IMR-90 (cell line): ENCODE results near the gene PRSS1. TPM values are rescaled to one million over a fixed set of nuclear protein-coding genes. Genes with fewer than 3 reads are reported as not detected.

Source experiments
- ATAC-seq: fragments of 200-7000 bp; cut with Tn5 transposase; 2 replicates; pipeline ENCODE4 v1.9.1; 2020; ENCODE audit warnings: low read depth, mild to moderate bottlenecking, moderate library complexity
- BruUV-seq: library from RNA; stranded (reverse); fragments of 400-500 nt; replicated peaks from 2 replicates; lab custom pipeline; 2021; lab: Mats Ljungman, UMichigan
- CTCF ChIA-PET: fragments of 300-600 bp; formaldehyde crosslinking; extraction: SDS; loops from one replicate; lab custom pipeline; 2021; ENCODE audit warnings: antibody characterized with exemption; lab: Yijun Ruan, JAX
- POLR2A ChIA-PET: fragments of 300-600 bp; sonication (Branson Sonifier 250); formaldehyde crosslinking; loops from one replicate; lab custom pipeline; 2022; ENCODE audit warnings: antibody characterized with exemption; ENCODE audit not compliant: unreplicated experiment; lab: Charles Lee
- DNase-seq: peaks from one replicate; pipeline ENCODE4 v3.0.0; 2013
- H2AFZ ChIP-seq: replicated peaks from 2 replicates; pipeline ENCODE3; 2013; ENCODE audit warnings: low read length, mild to moderate bottlenecking; ENCODE audit not compliant: poor library complexity
- H2AK5ac ChIP-seq: 2 replicates; pipeline ENCODE4 v1.6.1; 2013; ENCODE audit warnings: low read depth, low read length, inconsistent platforms
- H2AK9ac ChIP-seq: replicated peaks from 2 replicates; pipeline ENCODE3; 2013; ENCODE audit warnings: mild to moderate bottlenecking, low read depth, low read length, moderate library complexity; ENCODE audit not compliant: poor library complexity
- H2BK120ac ChIP-seq: 2 replicates; pipeline ENCODE4 v1.6.1; 2013; ENCODE audit warnings: low read depth, low read length, inconsistent platforms
- H2BK15ac ChIP-seq: 3 replicates; pipeline ENCODE4 v1.6.1; 2013; ENCODE audit warnings: low read depth, low read length, inconsistent platforms
- H2BK20ac ChIP-seq: 2 replicates; pipeline ENCODE4 v1.6.1; 2013; ENCODE audit warnings: low read depth, mild to moderate bottlenecking, inconsistent platforms, low read length, moderate library complexity
- H2BK5ac ChIP-seq: 2 replicates; pipeline ENCODE4 v1.6.1; 2013; ENCODE audit warnings: mild to moderate bottlenecking, low read depth, low read length, inconsistent platforms; ENCODE audit not compliant: poor library complexity, severe bottlenecking
- H3K14ac ChIP-seq: replicated peaks from 2 replicates; pipeline ENCODE4 v1.6.1; 2013; ENCODE audit warnings: low read depth, low read length, inconsistent platforms
- H3K18ac ChIP-seq: 2 replicates; pipeline ENCODE4 v1.6.1; 2013; ENCODE audit warnings: low read depth, low read length, control low read depth
- H3K23ac ChIP-seq: 2 replicates; pipeline ENCODE4 v1.6.1; 2013; ENCODE audit warnings: low read depth, low read length, inconsistent platforms
- H3K27ac ChIP-seq: 2 replicates; pipeline ENCODE4 v1.5.1; 2013; ENCODE audit warnings: mild to moderate bottlenecking, control low read depth, low read length; ENCODE audit not compliant: insufficient read depth
- H3K27me3 ChIP-seq: 2 replicates; pipeline ENCODE4 v1.6.1; 2013; ENCODE audit warnings: low read length; ENCODE audit not compliant: control insufficient read depth, insufficient read depth
- H3K36me3 ChIP-seq: 2 replicates; pipeline ENCODE4 v1.6.1; 2013; ENCODE audit warnings: low read length, mixed read lengths; ENCODE audit not compliant: control insufficient read depth, insufficient read depth
- H3K4ac ChIP-seq: 2 replicates; pipeline ENCODE4 v1.6.1; 2013; ENCODE audit warnings: low read depth, low read length, inconsistent platforms
- H3K4me1 ChIP-seq: 2 replicates; pipeline ENCODE4 v1.6.1; 2013; ENCODE audit warnings: low read length, mixed read lengths; ENCODE audit not compliant: control insufficient read depth, insufficient read depth
- H3K4me2 ChIP-seq: 2 replicates; pipeline ENCODE4 v1.6.1; 2013; ENCODE audit warnings: low read depth, mild to moderate bottlenecking, control low read depth, low read length, moderate library complexity
- H3K4me3 ChIP-seq: 2 replicates; pipeline ENCODE4 v1.5.1; 2013; ENCODE audit warnings: low read depth, mild to moderate bottlenecking, control low read depth, low read length, moderate library complexity; ENCODE audit not compliant: insufficient read depth
- H3K56ac ChIP-seq: 2 replicates; pipeline ENCODE4 v1.6.1; 2013; ENCODE audit warnings: low read length, inconsistent platforms; ENCODE audit not compliant: insufficient read depth; ENCODE audit errors: extremely low read depth
- H3K79me1 ChIP-seq, 2 experiments: 2 replicates each; pipeline ENCODE4 v1.6.1; 2013; ENCODE audit warnings: low read length in 2 of 2, inconsistent platforms in 1 of 2, low read depth in 1 of 2
- H3K9ac ChIP-seq: 2 replicates; pipeline ENCODE4 v1.6.1; 2013; ENCODE audit warnings: low read depth, low read length, control low read depth
- H3K9me1 ChIP-seq: 2 replicates; pipeline ENCODE4 v1.6.1; 2013; ENCODE audit warnings: low read length, inconsistent platforms; ENCODE audit not compliant: insufficient read depth
- H3K9me3 ChIP-seq: 2 replicates; pipeline ENCODE4 v1.6.1; 2013; ENCODE audit warnings: low read length; ENCODE audit not compliant: control insufficient read depth, insufficient read depth
- H4K20me1 ChIP-seq: 2 replicates; pipeline ENCODE4 v1.6.1; 2013; ENCODE audit warnings: low read length, inconsistent platforms; ENCODE audit not compliant: insufficient read depth
- H4K5ac ChIP-seq: 2 replicates; pipeline ENCODE4 v1.6.1; 2013; ENCODE audit warnings: mild to moderate bottlenecking, low read depth, low read length, control low read depth
- H4K8ac ChIP-seq, 2 experiments: 2 replicates each; pipeline ENCODE4 v1.6.1; 2013; ENCODE audit warnings: low read depth in 2 of 2, low read length in 2 of 2, control low read depth in 1 of 2, inconsistent platforms in 1 of 2
- H4K91ac ChIP-seq: 2 replicates; pipeline ENCODE4 v1.6.1; 2013; ENCODE audit warnings: low read depth, low read length, inconsistent platforms; ENCODE audit not compliant: insufficient read depth
- BHLHE40 ChIP-seq: fragments of 150-350 bp; IDR thresholded peaks from 2 replicates; pipeline ENCODE4 v1.6.1; 2016; ENCODE audit warnings: mild to moderate bottlenecking, low read depth, low read length
- CEBPB ChIP-seq: IDR thresholded peaks from 2 replicates; pipeline ENCODE4 v1.6.1; 2012; ENCODE audit warnings: low read depth, low read length, improper control_type of control experiment
- FOS ChIP-seq: fragments of 150-350 bp; IDR thresholded peaks from 2 replicates; pipeline ENCODE4 v1.6.1; 2016; ENCODE audit warnings: low read depth, low read length
- MAZ ChIP-seq: IDR thresholded peaks from 2 replicates; pipeline ENCODE4 v1.6.1; 2012; ENCODE audit warnings: low read depth, mild to moderate bottlenecking, low read length, improper control_type of control experiment, moderate library complexity, borderline replicate concordance
- MXI1 ChIP-seq: IDR thresholded peaks from 2 replicates; pipeline ENCODE4 v1.6.1; 2012; ENCODE audit warnings: low read depth, mild to moderate bottlenecking, low read length, moderate library complexity, borderline replicate concordance
- NFE2L2 ChIP-seq: fragments of 150-350 bp; IDR thresholded peaks from 2 replicates; pipeline ENCODE4 v1.6.1; 2016; ENCODE audit warnings: low read depth, mild to moderate bottlenecking, low read length
- POLR2A ChIP-seq: IDR thresholded peaks from 2 replicates; pipeline ENCODE4 v1.6.1; 2012; ENCODE audit warnings: mild to moderate bottlenecking, low read depth, low read length
- RAD21 ChIP-seq: IDR thresholded peaks from 2 replicates; pipeline ENCODE4 v1.6.1; 2012; ENCODE audit warnings: low read length, improper control_type of control experiment
- SMC3 ChIP-seq: fragments of 150-350 bp; IDR thresholded peaks from 2 replicates; pipeline ENCODE4 v1.6.1; 2016; ENCODE audit warnings: low read depth, mild to moderate bottlenecking, antibody characterized with exemption, low read length, moderate library complexity
- WGBS, 2 experiments: methylation state at CpG; one replicate each; pipeline versions ENCODE4 v1.1.5 to v1.1.7; 2013; ENCODE audit warnings: missing lambda C conversion rate in 2 of 2; ENCODE audit not compliant: insufficient read length in 1 of 2; ENCODE audit errors: extremely low coverage in 2 of 2; 5-methylcytosine and 5-hydroxymethylcytosine counted together
- dilution Hi-C: fragments of 300-500 bp; cut with HindIII; formaldehyde crosslinking; loops from one replicate; pipeline ENCODE4 v1.14.3; 2018; ENCODE audit warnings: low sequenced_read_pairs; ENCODE audit not compliant: unreplicated experiment
- in situ Hi-C: fragments of 300-500 bp; cut with MboI; formaldehyde crosslinking; loops from 3 replicates; pipeline ENCODE4 v1.14.3; 2019; ENCODE audit warnings: low sequenced_read_pairs, inconsistent platforms, mixed read lengths
- intact Hi-C: fragments of 100-400 bp; cut with micrococcal nuclease; formaldehyde crosslinking; loops from 2 replicates; pipeline ENCODE4 v1.10.0; 2022
- polyA plus RNA-seq, 3 experiments: library from polyadenylated mRNA; depleted of rRNA; stranded (reverse); fragments of >200 nt; gene quantifications; 2 replicates each; pipeline ENCODE4 v1.2.3, GENCODE V29; 2012; ENCODE audit warnings: low replicate concordance in 1 of 3
- total RNA-seq: library from RNA; depleted of rRNA; stranded (reverse); fragments of >200 nt; gene quantifications from 2 replicates; pipeline ENCODE4 v1.2.3, GENCODE V29; 2012
- TF ChIP-seq, protein P1 (sequence below): fragments of 150-350 bp; IDR thresholded peaks from 2 replicates; pipeline ENCODE4 v1.6.1; 2016; ENCODE audit warnings: low read depth, mild to moderate bottlenecking, low read length, moderate library complexity, borderline replicate concordance
- TF ChIP-seq, protein P2 (sequence below): conservative IDR thresholded peaks from 2 replicates; pipeline ENCODE4 v1.5.1; 2012; ENCODE audit warnings: mild to moderate bottlenecking, low read depth, low read length, improper control_type of control experiment

Gene PRSS1
- total and polyA plus RNA-seq, 2 of the 4 experiments (the other 2 are of a cell fraction): not detected

DNA sequence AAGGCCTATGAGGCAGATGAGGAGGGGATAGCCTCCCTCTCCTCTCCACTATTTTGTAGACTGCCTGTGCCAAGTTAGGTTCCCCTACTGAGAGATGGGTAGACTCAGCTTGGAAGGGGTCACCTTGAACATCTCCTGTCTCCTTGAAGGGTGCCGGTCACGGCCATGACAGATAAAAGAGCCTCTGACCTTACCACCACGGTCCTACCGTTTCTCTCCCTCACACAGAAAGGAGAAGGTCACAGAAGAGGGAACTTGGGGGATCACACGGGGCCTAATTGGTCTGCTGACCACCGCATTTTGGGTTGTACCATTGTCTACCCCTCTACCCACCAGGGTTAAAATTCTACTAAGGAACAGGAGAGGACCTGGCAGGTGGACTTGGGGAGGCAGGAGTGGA is 38.5 kb downstream of the PRSS1 start (continued):
- TF ChIP-seq, protein P1, sequence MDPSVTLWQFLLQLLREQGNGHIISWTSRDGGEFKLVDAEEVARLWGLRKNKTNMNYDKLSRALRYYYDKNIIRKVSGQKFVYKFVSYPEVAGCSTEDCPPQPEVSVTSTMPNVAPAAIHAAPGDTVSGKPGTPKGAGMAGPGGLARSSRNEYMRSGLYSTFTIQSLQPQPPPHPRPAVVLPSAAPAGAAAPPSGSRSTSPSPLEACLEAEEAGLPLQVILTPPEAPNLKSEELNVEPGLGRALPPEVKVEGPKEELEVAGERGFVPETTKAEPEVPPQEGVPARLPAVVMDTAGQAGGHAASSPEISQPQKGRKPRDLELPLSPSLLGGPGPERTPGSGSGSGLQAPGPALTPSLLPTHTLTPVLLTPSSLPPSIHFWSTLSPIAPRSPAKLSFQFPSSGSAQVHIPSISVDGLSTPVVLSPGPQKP: no peak
- TF ChIP-seq POLR2A: no peak

DNA sequence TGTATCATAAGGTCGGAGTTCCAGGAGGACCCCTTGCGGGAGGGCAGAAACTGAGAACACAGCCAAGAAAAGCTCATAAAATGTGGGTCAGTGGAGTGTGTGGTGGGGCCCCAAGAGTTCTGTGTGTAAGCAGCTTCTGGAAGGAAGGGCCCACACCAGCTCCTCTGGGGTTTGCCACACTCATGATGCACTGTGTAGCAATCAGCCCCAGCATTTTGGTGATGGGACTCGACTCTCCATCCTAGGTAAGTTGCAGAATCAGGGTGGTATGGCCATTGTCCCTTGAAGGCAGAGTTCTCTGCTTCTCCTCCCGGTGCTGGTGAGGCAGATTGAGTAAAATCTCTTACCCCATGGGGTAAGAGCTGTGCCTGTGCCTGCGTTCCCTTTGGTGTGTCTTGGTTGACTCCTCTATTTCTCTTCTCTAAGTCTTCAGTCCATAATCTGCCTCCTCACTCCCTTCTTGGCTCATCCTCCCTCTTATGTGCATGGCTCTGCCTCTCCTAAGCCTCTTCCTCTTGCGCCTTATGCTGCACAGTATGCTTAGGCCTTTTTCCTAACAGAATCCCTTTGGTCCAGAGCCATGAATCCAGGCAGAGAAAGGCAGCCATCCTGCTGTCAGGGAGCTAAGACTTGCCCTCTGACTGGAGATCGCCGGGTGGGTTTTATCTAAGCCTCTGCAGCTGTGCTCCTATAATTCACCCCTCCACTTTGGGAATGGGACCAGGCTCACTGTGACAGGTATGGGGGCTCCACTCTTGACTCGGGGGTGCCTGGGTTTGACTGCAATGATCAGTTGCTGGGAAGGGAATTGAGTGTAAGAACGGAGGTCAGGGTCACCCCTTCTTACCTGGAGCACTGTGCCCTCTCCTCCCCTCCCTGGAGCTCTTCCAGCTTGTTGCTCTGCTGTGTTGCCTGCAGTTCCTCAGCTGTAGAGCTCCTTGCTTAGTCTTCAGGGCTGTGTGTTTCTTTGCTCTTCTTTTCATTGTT is 39.3 kb downstream of the PRSS1 start:
- ATAC-seq (no peak), DNase-seq (no peak)
- H3K14ac ChIP-seq: no peak overlapping the region
- H3K27ac ChIP-seq: no peak overlapping the region
- ChIA-PET CTCF (interaction anchor here (1.1 kb wide), 1 partner anchor 253 kb away, joined by 3 read pairs; no protein-coding TSS in a partner anchor), POLR2A (no interaction called here)
- H2BK20ac ChIP-seq: no peak overlapping the region
- H3K4me2 ChIP-seq: no peak overlapping the region
- no peak overlapping the region for H3K56ac ChIP-seq
- H2BK15ac ChIP-seq: no peak overlapping the region
- intact Hi-C loops: no loop called here
- H2AK9ac ChIP-seq: no peak overlapping the region
- H4K8ac ChIP-seq: no peak overlapping the region
- H4K91ac ChIP-seq: no peak overlapping the region
- no peak overlapping the region for H2BK120ac ChIP-seq
- H2AFZ ChIP-seq: no peak overlapping the region
- no peaks in the 10 kb centered on the region for H3K79me1 ChIP-seq
- BruUV-seq: no TSS peak
- H3K36me3 ChIP-seq: no peaks in the 10 kb centered on the region
- no peak overlapping the region for H3K4me3 ChIP-seq
- WGBS, 2 experiments: 63% methylated on average over 3 of the region's 10 CpGs; no CpG with 5 or more reads in 1 of the 2 experiments
- no peaks in the 10 kb centered on the region for H3K9me3 ChIP-seq
- H3K27me3 ChIP-seq: peaks cover 10% of the 10 kb centered on the region
- no peak overlapping the region for H3K23ac ChIP-seq
- H3K4ac ChIP-seq: no peak overlapping the region
- no peaks in the 10 kb centered on the region for H3K4me1 ChIP-seq
- in situ Hi-C loops: loop anchor here (10.0 kb wide), 1 partner anchor 184 kb away; no protein-coding TSS in a partner anchor
- no peak overlapping the region for H4K5ac ChIP-seq
- no peak overlapping the region for H2BK5ac ChIP-seq
- no peaks in the 10 kb centered on the region for H4K20me1 ChIP-seq
- no peak overlapping the region for H3K18ac ChIP-seq
- H3K9me1 ChIP-seq: no peaks in the 10 kb centered on the region
- dilution Hi-C loops: loop anchor here (25.0 kb wide), 1 partner anchor 276 kb away; no protein-coding TSS in a partner anchor
- H2AK5ac ChIP-seq: no peak overlapping the region
- H3K9ac ChIP-seq: no peak overlapping the region
- no peak for TF ChIP-seq MXI1
- TF ChIP-seq SMC3: no peak
- no peak for TF ChIP-seq MAZ
- TF ChIP-seq RAD21: no peak
- TF ChIP-seq, protein P1: no peak
- TF ChIP-seq, protein P2, sequence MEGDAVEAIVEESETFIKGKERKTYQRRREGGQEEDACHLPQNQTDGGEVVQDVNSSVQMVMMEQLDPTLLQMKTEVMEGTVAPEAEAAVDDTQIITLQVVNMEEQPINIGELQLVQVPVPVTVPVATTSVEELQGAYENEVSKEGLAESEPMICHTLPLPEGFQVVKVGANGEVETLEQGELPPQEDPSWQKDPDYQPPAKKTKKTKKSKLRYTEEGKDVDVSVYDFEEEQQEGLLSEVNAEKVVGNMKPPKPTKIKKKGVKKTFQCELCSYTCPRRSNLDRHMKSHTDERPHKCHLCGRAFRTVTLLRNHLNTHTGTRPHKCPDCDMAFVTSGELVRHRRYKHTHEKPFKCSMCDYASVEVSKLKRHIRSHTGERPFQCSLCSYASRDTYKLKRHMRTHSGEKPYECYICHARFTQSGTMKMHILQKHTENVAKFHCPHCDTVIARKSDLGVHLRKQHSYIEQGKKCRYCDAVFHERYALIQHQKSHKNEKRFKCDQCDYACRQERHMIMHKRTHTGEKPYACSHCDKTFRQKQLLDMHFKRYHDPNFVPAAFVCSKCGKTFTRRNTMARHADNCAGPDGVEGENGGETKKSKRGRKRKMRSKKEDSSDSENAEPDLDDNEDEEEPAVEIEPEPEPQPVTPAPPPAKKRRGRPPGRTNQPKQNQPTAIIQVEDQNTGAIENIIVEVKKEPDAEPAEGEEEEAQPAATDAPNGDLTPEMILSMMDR: no peak
- TF ChIP-seq FOS: no peak
- TF ChIP-seq CEBPB: no peak
- TF ChIP-seq BHLHE40: no peak
- TF ChIP-seq NFE2L2: no peak
